Parathyroid adenoma (tissue), 2 donors: ENCODE data around the gene TRIM41.
A peak's percentile ranks its signal among the peaks of the same experiment; 100 is the strongest.

Experiments
- H2AFZ ChIP-seq: fragments of 300-600 bp; sonication (generic); one replicate; pipeline ENCODE4 v1.7.0; 2017; ENCODE audit warnings: antibody characterized with exemption, mild to moderate bottlenecking
- H3K27ac ChIP-seq: fragments of 300-600 bp; sonication (generic); one replicate; pipeline ENCODE4 v1.7.0; 2017
- H3K27me3 ChIP-seq: fragments of 300-600 bp; sonication (generic); one replicate; pipeline ENCODE4 v1.7.0; 2017; ENCODE audit warnings: low read length; ENCODE audit not compliant: control insufficient read depth, insufficient read depth
- H3K36me3 ChIP-seq: fragments of 300-600 bp; sonication (generic); one replicate; pipeline ENCODE4 v1.7.0; 2017; ENCODE audit warnings: low read length; ENCODE audit not compliant: control insufficient read depth, insufficient read depth
- H3K4me1 ChIP-seq: fragments of 300-600 bp; sonication (generic); one replicate; pipeline ENCODE4 v1.7.0; 2017; ENCODE audit warnings: control low read depth
- H3K4me2 ChIP-seq: fragments of 300-600 bp; sonication (generic); one replicate; pipeline ENCODE4 v1.7.0; 2017; ENCODE audit warnings: low read length
- H3K4me3 ChIP-seq: fragments of 300-600 bp; sonication (generic); one replicate; pipeline ENCODE4 v1.7.0; 2017; ENCODE audit warnings: low read depth, low read length
- H3K79me2 ChIP-seq: fragments of 300-600 bp; sonication (generic); one replicate; pipeline ENCODE4 v1.7.0; 2017; ENCODE audit warnings: control low read depth
- H3K9ac ChIP-seq: fragments of 300-600 bp; sonication (generic); one replicate; pipeline ENCODE4 v1.7.0; 2017; ENCODE audit warnings: mild to moderate bottlenecking
- H3K9me3 ChIP-seq: fragments of 300-600 bp; sonication (generic); one replicate; pipeline ENCODE4 v1.7.0; 2017; ENCODE audit warnings: low read length; ENCODE audit not compliant: control insufficient read depth
- TF ChIP-seq, protein P1 (sequence below): fragments of 300-600 bp; sonication (generic); IDR thresholded peaks from one replicate; pipeline ENCODE4 v1.7.0; 2017; ENCODE audit warnings: antibody characterized with exemption, mild to moderate bottlenecking
- donor health status: primary hyperparathyroidism.

The TRIM41 gene

DNA sequence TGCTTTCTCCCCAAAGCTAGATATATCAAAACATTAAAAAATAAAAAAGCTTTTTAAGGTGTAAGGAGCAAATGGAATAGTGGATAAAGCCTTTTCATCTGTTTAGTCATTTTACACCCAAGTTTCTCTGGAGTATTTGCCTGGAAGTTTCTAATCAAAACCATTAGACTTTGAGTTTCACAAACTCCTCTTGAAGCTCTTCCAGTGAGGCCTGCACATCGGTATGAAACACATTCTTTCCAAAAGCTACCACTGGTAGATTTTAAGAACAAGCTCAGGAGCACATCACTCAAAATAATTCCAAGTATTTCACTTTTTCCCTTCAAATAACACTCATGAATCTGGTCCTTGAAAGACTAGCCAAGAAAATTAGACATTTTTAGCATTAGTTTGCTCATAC, 32.2 kb downstream of the TRIM41 start:
- no peaks in the 10 kb centered on the region for H3K27me3 ChIP-seq
- H3K36me3 ChIP-seq: no peaks in the 10 kb centered on the region
- H3K4me1 ChIP-seq: peaks cover 6% of the 10 kb centered on the region
- H3K4me2 ChIP-seq: no peak overlapping the region
- no peak overlapping the region for H3K4me3 ChIP-seq
- no peak overlapping the region for H2AFZ ChIP-seq
- H3K9me3 ChIP-seq: no peaks in the 10 kb centered on the region
- H3K79me2 ChIP-seq: peaks cover 45% of the 10 kb centered on the region
- no peak overlapping the region for H3K9ac ChIP-seq
- TF ChIP-seq, protein P1, sequence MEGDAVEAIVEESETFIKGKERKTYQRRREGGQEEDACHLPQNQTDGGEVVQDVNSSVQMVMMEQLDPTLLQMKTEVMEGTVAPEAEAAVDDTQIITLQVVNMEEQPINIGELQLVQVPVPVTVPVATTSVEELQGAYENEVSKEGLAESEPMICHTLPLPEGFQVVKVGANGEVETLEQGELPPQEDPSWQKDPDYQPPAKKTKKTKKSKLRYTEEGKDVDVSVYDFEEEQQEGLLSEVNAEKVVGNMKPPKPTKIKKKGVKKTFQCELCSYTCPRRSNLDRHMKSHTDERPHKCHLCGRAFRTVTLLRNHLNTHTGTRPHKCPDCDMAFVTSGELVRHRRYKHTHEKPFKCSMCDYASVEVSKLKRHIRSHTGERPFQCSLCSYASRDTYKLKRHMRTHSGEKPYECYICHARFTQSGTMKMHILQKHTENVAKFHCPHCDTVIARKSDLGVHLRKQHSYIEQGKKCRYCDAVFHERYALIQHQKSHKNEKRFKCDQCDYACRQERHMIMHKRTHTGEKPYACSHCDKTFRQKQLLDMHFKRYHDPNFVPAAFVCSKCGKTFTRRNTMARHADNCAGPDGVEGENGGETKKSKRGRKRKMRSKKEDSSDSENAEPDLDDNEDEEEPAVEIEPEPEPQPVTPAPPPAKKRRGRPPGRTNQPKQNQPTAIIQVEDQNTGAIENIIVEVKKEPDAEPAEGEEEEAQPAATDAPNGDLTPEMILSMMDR: no peak
- H3K27ac ChIP-seq: no peak overlapping the region

DNA sequence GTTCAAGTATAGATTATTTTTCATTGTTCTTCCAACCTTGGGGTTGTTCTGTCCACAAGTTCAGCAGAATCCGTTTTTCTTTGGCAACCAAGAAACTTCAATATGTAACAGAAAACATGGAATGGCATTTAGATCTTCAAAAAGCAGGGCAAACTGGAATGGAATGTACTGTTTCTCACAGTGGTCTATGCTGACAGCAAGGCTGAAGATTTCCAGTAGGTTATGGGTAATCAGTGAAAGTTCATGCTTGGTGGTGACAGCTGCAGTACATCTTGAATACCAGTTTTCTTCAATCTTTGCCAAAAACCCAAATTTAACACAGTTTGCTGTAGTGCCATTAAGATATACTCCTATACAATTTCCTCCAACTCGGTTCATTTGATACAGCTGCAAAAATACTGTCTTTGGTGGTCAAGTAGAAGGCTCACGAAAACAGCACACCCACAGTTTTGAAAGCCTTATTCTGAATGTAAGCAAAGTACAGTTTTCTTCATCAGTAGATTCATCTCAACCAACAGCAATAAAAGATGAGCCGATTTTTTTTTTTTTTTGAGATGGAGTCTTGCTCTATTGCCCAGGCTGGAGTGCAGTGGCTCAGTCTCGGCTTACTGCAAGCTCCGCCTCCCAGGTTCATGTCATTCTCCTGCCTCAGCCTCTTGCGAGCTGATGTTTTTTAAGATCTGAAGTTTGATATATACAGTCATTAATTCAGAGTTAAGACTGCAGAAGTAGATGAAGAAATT, 32.9 kb downstream of the TRIM41 start:
- no peak overlapping the region for H2AFZ ChIP-seq
- no peak overlapping the region for H3K4me3 ChIP-seq
- peaks cover 45% of the 10 kb centered on the region for H3K79me2 ChIP-seq
- H3K27ac ChIP-seq: no peak overlapping the region
- H3K36me3 ChIP-seq: no peaks in the 10 kb centered on the region
- H3K9ac ChIP-seq: no peak overlapping the region
- H3K27me3 ChIP-seq: no peaks in the 10 kb centered on the region
- H3K4me1 ChIP-seq: peaks cover 6% of the 10 kb centered on the region
- TF ChIP-seq, protein P1: no peak
- H3K9me3 ChIP-seq: no peaks in the 10 kb centered on the region
- no peak overlapping the region for H3K4me2 ChIP-seq

DNA sequence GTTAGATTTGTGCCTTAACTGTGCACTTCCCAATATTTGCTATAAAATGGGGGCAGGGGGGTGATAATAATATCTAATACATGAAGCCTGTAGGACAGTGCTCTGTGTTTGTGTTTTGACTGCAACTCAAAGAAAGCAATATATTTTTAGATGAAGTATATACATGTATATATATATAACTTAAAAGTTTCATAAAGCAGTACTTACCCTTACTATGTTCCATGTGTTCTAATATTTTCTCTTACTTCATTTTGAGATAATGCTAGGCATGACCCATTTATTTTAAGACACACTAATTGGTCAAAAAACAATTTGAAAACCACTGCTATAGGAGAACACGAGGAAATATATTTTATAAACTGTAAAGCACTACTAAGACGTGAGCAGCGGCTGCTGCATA, 35.5 kb downstream of the TRIM41 start:
- Histone ChIP-seq H3K4me2 (peak overlapping the region; percentile 92), H3K4me3 (peak overlapping the region; percentile 90), H3K9ac (no peak overlapping the region), H3K4me1 (peaks cover 6% of the 10 kb centered on the region), H3K27me3 (no peaks in the 10 kb centered on the region), H2AFZ (no peak overlapping the region), H3K79me2 (peaks cover 29% of the 10 kb centered on the region), H3K36me3 (no peaks in the 10 kb centered on the region), H3K27ac (no peak overlapping the region), H3K9me3 (no peaks in the 10 kb centered on the region)
- TF ChIP-seq, protein P1: no peak

GRCh38 chr5:181259283-181259682, 36.2 kb downstream of the TRIM41 start:
- TF ChIP-seq, protein P1: no peak
- Histone ChIP-seq H3K4me1 (peaks cover 6% of the 10 kb centered on the region), H3K4me3 (peak overlapping the region; percentile 90), H3K9ac (no peak overlapping the region), H3K27ac (peak overlapping the region; percentile 33), H2AFZ (no peak overlapping the region), H3K4me2 (peak overlapping the region; percentile 92), H3K79me2 (peaks cover 23% of the 10 kb centered on the region), H3K36me3 (no peaks in the 10 kb centered on the region), H3K27me3 (no peaks in the 10 kb centered on the region), H3K9me3 (no peaks in the 10 kb centered on the region)
